ENCODE results near the gene MYH11.

MYH11 gene

GRCh38 chr16:15880434-15881308, 23.8 kb upstream of the MYH11 start:
- Histone ChIP-seq H3K4me1 (peaks cover 8% of the 10 kb centered on the region), H3K27me3 (ENCODE audit: control insufficient read depth, insufficient read depth, low read length) (no peaks in the 10 kb centered on the region), H3K27ac (no peak overlapping the region), H3K79me2 (peaks cover 5% of the 10 kb centered on the region), H2AFZ (no peak overlapping the region), H3K36me3 (ENCODE audit: control insufficient read depth, insufficient read depth, low read length) (no peaks in the 10 kb centered on the region), H3K9ac (no peak overlapping the region), H3K4me2 (ENCODE audit: low read length) (no peak overlapping the region), H3K9me3 (ENCODE audit: control insufficient read depth, low read length) (no peaks in the 10 kb centered on the region), H3K4me3 (ENCODE audit: low read depth, low read length) (no peak overlapping the region)
- TF ChIP-seq CTCF (IDR thresholded peaks at IDR 0.05): no peak

GRCh38 chr16:15879255-15879811, 22.5 kb upstream of the MYH11 start:
- peaks cover 7% of the 10 kb centered on the region for H3K4me1 ChIP-seq
- no peaks in the 10 kb centered on the region for H3K27me3 ChIP-seq (ENCODE audit: control insufficient read depth, insufficient read depth, low read length)
- H3K4me2 ChIP-seq (ENCODE audit: low read length): no peak overlapping the region
- no peaks in the 10 kb centered on the region for H3K9me3 ChIP-seq (ENCODE audit: control insufficient read depth, low read length)
- H3K79me2 ChIP-seq: no peaks in the 10 kb centered on the region
- TF ChIP-seq CTCF (IDR thresholded peaks at IDR 0.05): no peak
- H3K4me3 ChIP-seq (ENCODE audit: low read depth, low read length): no peak overlapping the region
- H2AFZ ChIP-seq: no peak overlapping the region
- H3K9ac ChIP-seq: no peak overlapping the region
- H3K36me3 ChIP-seq (ENCODE audit: control insufficient read depth, insufficient read depth, low read length): no peaks in the 10 kb centered on the region
- H3K27ac ChIP-seq: no peak overlapping the region

- Histone ChIP-seq H3K4me3 (ENCODE audit: low read depth, low read length) (no peak overlapping the region), H2AFZ (no peak overlapping the region), H3K27ac (no peak overlapping the region), H3K9me3 (ENCODE audit: control insufficient read depth, low read length) (no peaks in the 10 kb centered on the region), H3K4me1 (peaks cover 7% of the 10 kb centered on the region), H3K79me2 (peaks cover 2% of the 10 kb centered on the region), H3K36me3 (ENCODE audit: control insufficient read depth, insufficient read depth, low read length) (no peaks in the 10 kb centered on the region), H3K4me2 (ENCODE audit: low read length) (no peak overlapping the region), H3K27me3 (ENCODE audit: control insufficient read depth, insufficient read depth, low read length) (no peaks in the 10 kb centered on the region), H3K9ac (no peak overlapping the region)
- TF ChIP-seq CTCF (IDR thresholded peaks at IDR 0.05): no peak
These were observed 19.7 kb upstream of the MYH11 start for GRCh38 chr16:15876503-15876902.

GRCh38 chr16:15874745-15875314, 18.0 kb upstream of the MYH11 start:
- peaks cover 2% of the 10 kb centered on the region for H3K79me2 ChIP-seq
- no peak overlapping the region for H3K4me2 ChIP-seq (ENCODE audit: low read length)
- H3K9ac ChIP-seq: no peak overlapping the region
- H3K9me3 ChIP-seq (ENCODE audit: control insufficient read depth, low read length): no peaks in the 10 kb centered on the region
- H3K4me1 ChIP-seq: peaks cover 3% of the 10 kb centered on the region
- TF ChIP-seq CTCF (IDR thresholded peaks at IDR 0.05): peak; percentile 76
- H3K27ac ChIP-seq: no peak overlapping the region
- no peak overlapping the region for H2AFZ ChIP-seq
- H3K36me3 ChIP-seq (ENCODE audit: control insufficient read depth, insufficient read depth, low read length): no peaks in the 10 kb centered on the region
- H3K27me3 ChIP-seq (ENCODE audit: control insufficient read depth, insufficient read depth, low read length): no peaks in the 10 kb centered on the region
- no peak overlapping the region for H3K4me3 ChIP-seq (ENCODE audit: low read depth, low read length)
